Measurements from ENCODE around the gene NPC1. TPM values are rescaled to one million over a fixed set of nuclear protein-coding genes. Genes with fewer than 3 reads are reported as not detected.

Gene NPC1
- total and polyA plus RNA-seq, 2 of the 8 experiments (the other 6 are each of a cell fraction or from before 2014, with no cell fraction given): 34.1 to 39.5 TPM

GRCh38 chr18:23619388-23619881 is 33.1 kb upstream of the NPC1 start (continued):
- TF ChIP-seq, protein P1, sequence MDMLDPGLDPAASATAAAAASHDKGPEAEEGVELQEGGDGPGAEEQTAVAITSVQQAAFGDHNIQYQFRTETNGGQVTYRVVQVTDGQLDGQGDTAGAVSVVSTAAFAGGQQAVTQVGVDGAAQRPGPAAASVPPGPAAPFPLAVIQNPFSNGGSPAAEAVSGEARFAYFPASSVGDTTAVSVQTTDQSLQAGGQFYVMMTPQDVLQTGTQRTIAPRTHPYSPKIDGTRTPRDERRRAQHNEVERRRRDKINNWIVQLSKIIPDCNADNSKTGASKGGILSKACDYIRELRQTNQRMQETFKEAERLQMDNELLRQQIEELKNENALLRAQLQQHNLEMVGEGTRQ (IDR thresholded peaks at IDR 0.05; ENCODE audit: low read length): no peak
- TF ChIP-seq ATF3 (IDR thresholded peaks at IDR 0.05; ENCODE audit: insufficient read depth, low read depth, low read length) (no peak), SP1 (IDR thresholded peaks at IDR 0.05; ENCODE audit: low read depth, low read length) (no peak), SP4 (IDR thresholded peaks at IDR 0.05; ENCODE audit: low read length) (no peak), ZNF274 (IDR thresholded peaks at IDR 0.05; ENCODE audit: borderline replicate concordance, extremely low read depth, low read length) (no peak), RNF2 (IDR thresholded peaks at IDR 0.05; ENCODE audit: borderline replicate concordance, low read depth, low read length, missing control alignments, poor library complexity, severe bottlenecking) (no peak), SIN3A (conservative IDR thresholded peaks at IDR 0.05 in 1 of 2, IDR thresholded peaks at IDR 0.05 in 1 of 2; ENCODE audit: low read depth in 1 of 2, low read length in 2 of 2) (no peak), SRF (IDR thresholded peaks at IDR 0.05; ENCODE audit: low read depth, low read length) (no peak), CHD7 (IDR thresholded peaks at IDR 0.05; ENCODE audit: insufficient replicate concordance, low read length) (no peak)

All from H1 (cell line).